Measurements from ENCODE around the gene UHRF1.
A peak's percentile ranks its signal among the peaks of the same experiment; 100 is the strongest.

UHRF1 gene

GRCh38 chr19:4914736-4915501 lies 5.6 kb downstream of the UHRF1 start:
- H3K9me3 ChIP-seq (replicated peaks in 1 of 2; ENCODE audit: control insufficient read depth in 2 of 2, insufficient read depth in 1 of 2, low read depth in 1 of 2, low read length in 2 of 2) = no peaks in the 10 kb centered on the region
- no peak overlapping the region for H4K91ac ChIP-seq (ENCODE audit: low read depth, low read length, poor library complexity)
- H3K79me1 ChIP-seq (ENCODE audit: low read depth, low read length) = peaks cover 10% of the 10 kb centered on the region
- H3K36me3 ChIP-seq (replicated peaks in 1 of 2; ENCODE audit: control insufficient read depth in 2 of 2, insufficient read depth in 2 of 2, low read length in 2 of 2) = peaks cover 39 to 81% of the 10 kb centered on the region in 2 donors
- no peak overlapping the region for H2BK5ac ChIP-seq (ENCODE audit: low read length)
- H3K4me3 ChIP-seq (ENCODE audit: low read length in 2 of 2) = no peak overlapping the region
- no peak overlapping the region for H3K4ac ChIP-seq (ENCODE audit: low read length)
- H3K27me3 ChIP-seq (ENCODE audit: control insufficient read depth in 3 of 3, insufficient read depth in 3 of 3, low read depth in 1 of 3, low read length in 3 of 3) = no peaks in the 10 kb centered on the region
- no CpG with 5 or more reads among the region's 23 CpGs for whole genome bisulfite sequencing, 2 donors (ENCODE audit: extremely low coverage in 2 of 2, insufficient read length in 2 of 2, insufficient replicate concordance in 1 of 2)
- no peak for DNase-seq (ENCODE audit: low spot score)
- H2BK15ac ChIP-seq (ENCODE audit: low read length) = no peak overlapping the region
- H3K18ac ChIP-seq (ENCODE audit: low read length) = peak overlapping the region; percentile 19
- no peak overlapping the region for H4K8ac ChIP-seq (ENCODE audit: low read depth, low read length)
- no peak overlapping the region for H2BK12ac ChIP-seq (ENCODE audit: low read length)
- H2AFZ ChIP-seq (ENCODE audit: low read length) = no peak overlapping the region
- no peak overlapping the region for H2BK120ac ChIP-seq (ENCODE audit: low read depth, low read length)
- peaks cover 11 to 12% of the 10 kb centered on the region in 2 donors for H3K4me1 ChIP-seq (ENCODE audit: control insufficient read depth in 2 of 2, insufficient read depth in 1 of 2, low read depth in 1 of 2, low read length in 2 of 2)
- H3K9ac ChIP-seq (ENCODE audit: low read depth, low read length, poor library complexity) = peak overlapping the region; percentile 64
- peak overlapping the region; percentile 11 for H3K23ac ChIP-seq (ENCODE audit: low read depth, low read length, poor library complexity)
- H3K4me2 ChIP-seq (ENCODE audit: insufficient read depth, low read length, poor library complexity, severe bottlenecking) = no peak overlapping the region
- H2AK5ac ChIP-seq (ENCODE audit: low read depth, low read length) = no peak overlapping the region
- no peak overlapping the region for H3K14ac ChIP-seq (ENCODE audit: low read length)
- no peak overlapping the region for H3K27ac ChIP-seq (replicated peaks; ENCODE audit: low read length)

DNA sequence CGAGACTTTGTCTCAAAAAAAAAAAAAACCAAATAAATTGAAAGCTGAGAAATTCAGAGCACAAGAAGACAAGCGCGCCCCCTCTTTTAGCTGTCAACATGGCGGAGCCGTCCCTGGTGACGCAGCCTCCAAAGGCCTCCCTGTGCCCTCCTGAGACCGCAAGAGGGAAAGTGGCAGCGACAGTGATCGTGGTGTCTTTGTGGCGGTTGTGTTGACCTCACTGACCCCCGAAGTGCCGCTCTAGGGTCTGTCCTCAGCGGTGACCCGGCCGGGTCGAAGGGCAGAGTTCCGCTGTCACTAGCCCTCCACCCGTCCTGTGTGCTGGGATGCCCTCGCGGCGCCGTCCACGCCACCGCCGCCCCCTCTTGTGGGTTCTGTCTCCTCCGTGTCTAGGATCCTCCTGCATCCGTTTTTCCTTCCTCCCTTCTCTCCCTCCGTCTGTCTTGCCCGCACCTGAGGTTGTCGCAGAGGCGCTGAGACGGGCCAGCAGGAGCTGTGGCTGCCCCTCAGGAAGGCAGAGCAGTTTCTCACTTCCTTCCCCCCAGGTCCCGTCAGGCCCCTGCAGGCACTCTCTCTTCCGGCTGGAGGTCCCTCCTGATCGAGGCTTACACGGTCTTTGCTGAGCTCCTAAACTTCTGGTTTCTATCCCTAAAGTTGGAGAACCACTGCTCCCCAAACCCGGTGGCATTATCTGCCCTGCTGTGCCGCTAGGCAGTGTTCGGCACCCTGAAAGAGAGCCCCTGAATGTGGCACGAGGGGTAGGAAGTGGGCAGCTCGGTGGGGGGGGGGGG lies 7.2 kb downstream of the UHRF1 start:
- no peak for DNase-seq (ENCODE audit: low spot score)
- H3K18ac ChIP-seq (ENCODE audit: low read length) = peak overlapping the region; percentile 9
- no peak overlapping the region for H3K4ac ChIP-seq (ENCODE audit: low read length)
- H3K14ac ChIP-seq (ENCODE audit: low read length) = no peak overlapping the region
- H3K4me2 ChIP-seq (ENCODE audit: insufficient read depth, low read length, poor library complexity, severe bottlenecking) = no peak overlapping the region
- no CpG with 5 or more reads among the region's 41 CpGs for WGBS, 2 donors (ENCODE audit: extremely low coverage in 2 of 2, insufficient read length in 2 of 2, insufficient replicate concordance in 1 of 2)
- H2BK12ac ChIP-seq (ENCODE audit: low read length) = no peak overlapping the region
- no peak overlapping the region for H2BK15ac ChIP-seq (ENCODE audit: low read length)
- H2BK120ac ChIP-seq (ENCODE audit: low read depth, low read length) = no peak overlapping the region
- peaks cover 3 to 4% of the 10 kb centered on the region in 2 donors for H3K4me1 ChIP-seq (ENCODE audit: control insufficient read depth in 2 of 2, insufficient read depth in 1 of 2, low read depth in 1 of 2, low read length in 2 of 2)
- H3K9ac ChIP-seq (ENCODE audit: low read depth, low read length, poor library complexity) = no peak overlapping the region
- H3K23ac ChIP-seq (ENCODE audit: low read depth, low read length, poor library complexity) = no peak overlapping the region
- H4K8ac ChIP-seq (ENCODE audit: low read depth, low read length) = no peak overlapping the region
- H3K27me3 ChIP-seq (ENCODE audit: control insufficient read depth in 3 of 3, insufficient read depth in 3 of 3, low read depth in 1 of 3, low read length in 3 of 3) = no peaks in the 10 kb centered on the region
- no peak overlapping the region for H3K27ac ChIP-seq (replicated peaks; ENCODE audit: low read length)
- no peaks in the 10 kb centered on the region for H3K9me3 ChIP-seq (replicated peaks in 1 of 2; ENCODE audit: control insufficient read depth in 2 of 2, insufficient read depth in 1 of 2, low read depth in 1 of 2, low read length in 2 of 2)
- no peak overlapping the region for H4K91ac ChIP-seq (ENCODE audit: low read depth, low read length, poor library complexity)
- H2BK5ac ChIP-seq (ENCODE audit: low read length) = no peak overlapping the region
- H3K79me1 ChIP-seq (ENCODE audit: low read depth, low read length) = peaks cover 18% of the 10 kb centered on the region
- H2AK5ac ChIP-seq (ENCODE audit: low read depth, low read length) = no peak overlapping the region
- no peak overlapping the region for H2AFZ ChIP-seq (ENCODE audit: low read length)
- no peak overlapping the region for H3K4me3 ChIP-seq (ENCODE audit: low read length in 2 of 2)
- peaks cover 46 to 91% of the 10 kb centered on the region in 2 donors for H3K36me3 ChIP-seq (replicated peaks in 1 of 2; ENCODE audit: control insufficient read depth in 2 of 2, insufficient read depth in 2 of 2, low read length in 2 of 2)

DNA sequence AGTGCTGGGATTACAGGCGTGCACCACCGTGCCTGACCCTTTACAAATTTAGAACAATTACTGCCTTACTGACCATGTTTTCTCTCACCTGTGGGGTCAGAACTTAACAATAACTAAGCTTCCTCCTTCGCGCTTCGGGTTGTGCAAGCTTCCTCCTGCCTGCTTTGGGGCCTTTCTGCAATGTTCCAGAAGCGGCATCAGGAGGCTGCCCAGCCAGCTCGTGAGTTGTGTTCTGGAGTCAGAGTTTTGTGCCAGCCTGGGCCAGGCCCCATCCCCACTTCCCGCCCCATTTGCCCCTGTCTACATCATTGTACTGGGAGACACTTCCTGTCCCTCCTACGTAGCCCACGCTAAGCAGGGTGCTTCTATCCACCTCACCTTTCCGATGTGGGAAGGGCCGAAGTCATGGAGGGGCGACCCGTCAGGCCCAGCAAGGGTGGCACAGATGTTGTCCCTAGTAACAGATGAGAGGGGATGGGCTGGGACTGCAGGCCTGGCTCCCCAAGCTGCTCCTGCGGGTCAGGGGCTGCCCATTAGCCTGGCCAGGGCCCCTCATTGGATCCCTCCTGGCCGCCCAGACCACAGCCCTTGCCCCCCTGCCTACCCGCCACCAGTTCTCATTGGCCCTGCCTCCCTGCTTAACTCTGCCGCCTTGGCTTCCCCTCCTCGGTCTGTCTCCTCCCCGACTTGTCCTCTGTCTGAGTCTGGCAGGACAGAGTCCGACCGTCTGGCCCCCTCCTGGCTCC lies 13.4 kb downstream of the UHRF1 start:
- Histone ChIP-seq H2AK5ac (ENCODE audit: low read depth, low read length) (no peak overlapping the region), H4K8ac (ENCODE audit: low read depth, low read length) (no peak overlapping the region), H3K18ac (ENCODE audit: low read length) (no peak overlapping the region), H3K9ac (ENCODE audit: low read depth, low read length, poor library complexity) (no peak overlapping the region), H2BK120ac (ENCODE audit: low read depth, low read length) (no peak overlapping the region), H2BK12ac (ENCODE audit: low read length) (peak overlapping the region; percentile 84), H3K23ac (ENCODE audit: low read depth, low read length, poor library complexity) (no peak overlapping the region), H3K4me3 (ENCODE audit: low read length in 2 of 2) (peak overlapping the region in 1 of 2 donors; percentile 15), H3K9me3 (replicated peaks in 1 of 2; ENCODE audit: control insufficient read depth in 2 of 2, insufficient read depth in 1 of 2, low read depth in 1 of 2, low read length in 2 of 2) (peaks cover 0 to 3% of the 10 kb centered on the region in 2 donors), H3K4me2 (ENCODE audit: insufficient read depth, low read length, poor library complexity, severe bottlenecking) (no peak overlapping the region), H3K27ac (replicated peaks; ENCODE audit: low read length) (no peak overlapping the region), H3K79me1 (ENCODE audit: low read depth, low read length) (peaks cover 23% of the 10 kb centered on the region), H3K4me1 (ENCODE audit: control insufficient read depth in 2 of 2, insufficient read depth in 1 of 2, low read depth in 1 of 2, low read length in 2 of 2) (no peaks in the 10 kb centered on the region), H2BK15ac (ENCODE audit: low read length) (no peak overlapping the region), H3K27me3 (ENCODE audit: control insufficient read depth in 3 of 3, insufficient read depth in 3 of 3, low read depth in 1 of 3, low read length in 3 of 3) (no peaks in the 10 kb centered on the region), H4K91ac (ENCODE audit: low read depth, low read length, poor library complexity) (no peak overlapping the region), H2BK5ac (ENCODE audit: low read length) (peak overlapping the region; percentile 39), H2AFZ (ENCODE audit: low read length) (no peak overlapping the region), H3K4ac (ENCODE audit: low read length) (no peak overlapping the region), H3K14ac (ENCODE audit: low read length) (peak overlapping the region; percentile 6), H3K36me3 (replicated peaks in 1 of 2; ENCODE audit: control insufficient read depth in 2 of 2, insufficient read depth in 2 of 2, low read length in 2 of 2) (peaks cover 26 to 73% of the 10 kb centered on the region in 2 donors)
- DNase-seq (ENCODE audit: low spot score) = no peak
- no CpG with 5 or more reads among the region's 22 CpGs for WGBS, 2 donors (ENCODE audit: extremely low coverage in 2 of 2, insufficient read length in 2 of 2, insufficient replicate concordance in 1 of 2)

All from neuronal stem cell (in vitro differentiated cells).